Measurements from ENCODE around the gene PCDHGA1. TPM values are rescaled to one million over a fixed set of nuclear protein-coding genes. Genes with fewer than 3 reads are reported as not detected.
"Not testable (repeated sequence)": the region's sequence is repeated elsewhere in the genome, so short reads cannot be mapped to it uniquely, and the experiment has no call there.

The PCDHGA1 gene
- total RNA-seq, 1 donor from 2014 or later: under 0.01 TPM

DNA sequence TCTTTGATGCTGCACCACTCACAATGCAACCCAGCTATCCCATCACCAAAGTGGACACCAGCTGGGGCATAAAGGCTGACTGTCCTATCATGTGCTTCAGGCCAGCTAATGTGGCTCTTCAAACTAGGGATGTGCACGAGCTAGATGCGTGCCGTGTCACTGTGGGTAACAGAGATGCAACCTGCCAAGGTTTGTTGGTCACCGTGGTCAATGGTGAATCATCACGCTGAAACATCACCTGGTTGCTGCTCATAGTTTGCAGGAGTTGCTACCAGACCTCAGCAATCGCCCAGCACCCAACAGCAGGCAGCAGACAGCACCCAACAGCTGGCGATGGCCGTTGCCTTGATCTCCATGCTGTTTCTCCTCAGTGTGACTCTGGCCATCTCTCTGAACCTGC is 2.1 kb upstream of the PCDHGA1 start:
- FAIRE-seq: peak; percentile 64
- DNase-seq (ENCODE audit: low read depth): no peak
- Histone ChIP-seq H3K4me3 (ENCODE audit: low read depth, low read length) (no peak overlapping the region), H3K36me3 (ENCODE audit: control insufficient read depth, insufficient read depth, low read length) (no peaks in the 10 kb centered on the region), H3K27me3 (ENCODE audit: control insufficient read depth, insufficient read depth, low read length) (no peaks in the 10 kb centered on the region)
- TF ChIP-seq, protein P1, sequence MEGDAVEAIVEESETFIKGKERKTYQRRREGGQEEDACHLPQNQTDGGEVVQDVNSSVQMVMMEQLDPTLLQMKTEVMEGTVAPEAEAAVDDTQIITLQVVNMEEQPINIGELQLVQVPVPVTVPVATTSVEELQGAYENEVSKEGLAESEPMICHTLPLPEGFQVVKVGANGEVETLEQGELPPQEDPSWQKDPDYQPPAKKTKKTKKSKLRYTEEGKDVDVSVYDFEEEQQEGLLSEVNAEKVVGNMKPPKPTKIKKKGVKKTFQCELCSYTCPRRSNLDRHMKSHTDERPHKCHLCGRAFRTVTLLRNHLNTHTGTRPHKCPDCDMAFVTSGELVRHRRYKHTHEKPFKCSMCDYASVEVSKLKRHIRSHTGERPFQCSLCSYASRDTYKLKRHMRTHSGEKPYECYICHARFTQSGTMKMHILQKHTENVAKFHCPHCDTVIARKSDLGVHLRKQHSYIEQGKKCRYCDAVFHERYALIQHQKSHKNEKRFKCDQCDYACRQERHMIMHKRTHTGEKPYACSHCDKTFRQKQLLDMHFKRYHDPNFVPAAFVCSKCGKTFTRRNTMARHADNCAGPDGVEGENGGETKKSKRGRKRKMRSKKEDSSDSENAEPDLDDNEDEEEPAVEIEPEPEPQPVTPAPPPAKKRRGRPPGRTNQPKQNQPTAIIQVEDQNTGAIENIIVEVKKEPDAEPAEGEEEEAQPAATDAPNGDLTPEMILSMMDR (IDR thresholded peaks at IDR 0.05; ENCODE audit: insufficient read depth, low read length, severe bottlenecking): no peak

DNA sequence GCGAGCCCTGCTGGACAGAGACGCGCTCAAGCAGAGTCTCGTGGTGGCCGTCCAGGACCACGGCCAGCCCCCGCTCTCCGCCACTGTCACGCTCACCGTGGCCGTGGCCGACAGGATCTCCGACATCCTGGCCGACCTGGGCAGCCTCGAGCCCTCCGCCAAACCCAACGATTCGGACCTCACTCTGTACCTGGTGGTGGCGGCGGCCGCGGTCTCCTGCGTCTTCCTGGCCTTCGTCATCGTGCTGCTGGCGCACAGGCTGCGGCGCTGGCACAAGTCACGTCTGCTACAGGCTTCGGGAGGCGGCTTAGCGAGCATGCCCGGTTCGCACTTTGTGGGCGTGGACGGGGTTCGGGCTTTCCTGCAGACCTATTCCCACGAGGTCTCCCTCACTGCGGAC is 2.3 kb downstream of the PCDHGA1 start:
- H3K4me3 ChIP-seq (ENCODE audit: low read depth, low read length); FAIRE-seq; H3K27me3 ChIP-seq (ENCODE audit: control insufficient read depth, insufficient read depth, low read length); H3K36me3 ChIP-seq (ENCODE audit: control insufficient read depth, insufficient read depth, low read length); DNase-seq (ENCODE audit: low read depth): not testable (repeated sequence)

DNA sequence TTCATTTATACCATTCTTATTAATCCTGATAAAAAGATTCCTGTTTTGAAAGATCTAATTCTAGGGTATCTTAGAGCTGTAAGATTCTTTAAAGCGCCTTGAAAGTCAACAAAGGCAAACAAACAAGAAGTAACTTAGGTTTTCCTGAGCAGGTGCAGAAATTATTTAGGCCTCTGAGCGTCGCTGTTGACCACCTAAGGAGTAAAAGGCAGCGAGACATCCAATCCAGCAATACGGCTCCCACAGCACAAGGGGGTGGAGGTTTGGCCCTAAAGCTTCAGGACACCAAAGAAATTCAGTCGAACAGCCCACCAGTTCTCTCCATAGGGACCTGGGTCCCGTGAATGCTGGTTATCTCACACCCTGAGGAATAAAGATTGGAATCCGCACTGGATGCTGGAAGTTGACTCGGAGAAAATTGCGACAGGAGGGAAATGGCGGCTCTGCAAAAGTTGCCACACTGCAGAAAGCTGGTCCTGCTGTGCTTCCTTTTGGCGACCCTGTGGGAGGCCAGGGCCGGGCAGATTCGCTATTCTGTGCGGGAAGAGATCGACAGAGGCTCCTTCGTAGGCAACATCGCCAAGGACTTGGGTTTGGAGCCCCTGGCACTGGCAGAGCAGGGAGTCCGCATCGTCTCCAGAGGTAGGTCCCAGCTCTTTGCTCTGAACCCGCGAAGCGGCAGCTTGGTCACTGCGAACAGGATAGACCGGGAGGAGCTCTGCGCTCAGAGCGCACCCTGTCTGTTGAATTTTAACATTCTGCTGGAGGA is 8.4 kb downstream of the PCDHGA1 start, which contains the start of gene PCDHGA2:
TSS of gene PCDHGA2 (plus strand) at position 223 of the 769 bp plus-strand sequence.
- DNase-seq (ENCODE audit: low read depth): peak; percentile 38
- Histone ChIP-seq H3K4me3 (ENCODE audit: low read depth, low read length) (peak within 1 kb of the TSS; percentile 14), H3K36me3 (ENCODE audit: control insufficient read depth, insufficient read depth, low read length) (no peaks in the 10 kb centered on the region), H3K27me3 (ENCODE audit: control insufficient read depth, insufficient read depth, low read length) (no peaks in the 10 kb centered on the region)
- TF ChIP-seq, protein P1 (IDR thresholded peaks at IDR 0.05; ENCODE audit: insufficient read depth, low read length, severe bottlenecking): peak; percentile 39
- FAIRE-seq: no peak

DNA sequence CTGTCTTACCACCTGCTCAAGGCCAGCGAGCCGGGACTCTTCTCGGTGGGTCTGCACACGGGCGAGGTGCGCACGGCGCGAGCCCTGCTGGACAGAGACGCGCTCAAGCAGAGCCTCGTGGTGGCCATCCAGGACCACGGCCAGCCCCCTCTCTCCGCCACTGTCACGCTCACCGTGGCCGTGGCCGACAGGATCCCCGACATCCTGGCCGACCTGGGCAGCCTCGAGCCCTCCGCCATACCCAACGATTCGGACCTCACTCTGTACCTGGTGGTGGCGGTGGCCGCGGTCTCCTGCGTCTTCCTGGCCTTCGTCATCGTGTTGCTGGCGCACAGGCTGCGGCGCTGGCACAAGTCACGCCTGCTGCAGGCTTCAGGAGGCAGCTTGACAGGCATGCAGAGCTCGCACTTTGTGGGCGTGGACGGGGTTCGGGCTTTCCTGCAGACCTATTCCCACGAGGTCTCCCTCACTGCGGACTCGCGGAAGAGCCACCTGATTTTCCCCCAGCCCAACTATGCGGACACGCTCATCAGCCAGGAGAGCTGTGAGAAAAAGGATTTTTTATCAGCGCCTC is 10.6 kb downstream of the PCDHGA1 start:
- H3K27me3 ChIP-seq (ENCODE audit: control insufficient read depth, insufficient read depth, low read length); DNase-seq (ENCODE audit: low read depth); FAIRE-seq; H3K4me3 ChIP-seq (ENCODE audit: low read depth, low read length); H3K36me3 ChIP-seq (ENCODE audit: control insufficient read depth, insufficient read depth, low read length): not testable (repeated sequence)

DNA sequence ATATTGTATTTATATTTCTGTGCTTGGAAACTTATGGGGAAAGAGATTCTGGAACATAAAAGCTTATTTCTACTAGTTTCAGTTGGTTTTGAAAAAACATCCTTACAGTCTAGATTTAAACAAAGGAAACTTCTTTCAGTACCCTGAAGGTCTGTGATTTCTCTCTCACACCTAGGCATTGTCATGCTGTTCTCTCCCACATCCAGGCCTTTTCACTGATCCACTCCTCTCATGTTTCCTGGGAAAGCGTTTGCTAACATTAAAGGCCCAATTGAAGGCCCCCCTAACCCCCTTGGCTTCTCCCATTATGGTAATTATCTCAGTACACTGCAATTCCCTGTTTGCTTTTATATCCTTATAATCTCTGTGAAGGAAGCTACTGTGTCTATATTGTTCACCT is 12.5 kb downstream of the PCDHGA1 start:
- Histone ChIP-seq H3K4me3 (ENCODE audit: low read depth, low read length) (no peak overlapping the region), H3K27me3 (ENCODE audit: control insufficient read depth, insufficient read depth, low read length) (no peaks in the 10 kb centered on the region), H3K36me3 (ENCODE audit: control insufficient read depth, insufficient read depth, low read length) (no peaks in the 10 kb centered on the region)
- DNase-seq (ENCODE audit: low read depth) (no peak), FAIRE-seq (no peak)
- TF ChIP-seq, protein P1 (IDR thresholded peaks at IDR 0.05; ENCODE audit: insufficient read depth, low read length, severe bottlenecking): no peak

DNA sequence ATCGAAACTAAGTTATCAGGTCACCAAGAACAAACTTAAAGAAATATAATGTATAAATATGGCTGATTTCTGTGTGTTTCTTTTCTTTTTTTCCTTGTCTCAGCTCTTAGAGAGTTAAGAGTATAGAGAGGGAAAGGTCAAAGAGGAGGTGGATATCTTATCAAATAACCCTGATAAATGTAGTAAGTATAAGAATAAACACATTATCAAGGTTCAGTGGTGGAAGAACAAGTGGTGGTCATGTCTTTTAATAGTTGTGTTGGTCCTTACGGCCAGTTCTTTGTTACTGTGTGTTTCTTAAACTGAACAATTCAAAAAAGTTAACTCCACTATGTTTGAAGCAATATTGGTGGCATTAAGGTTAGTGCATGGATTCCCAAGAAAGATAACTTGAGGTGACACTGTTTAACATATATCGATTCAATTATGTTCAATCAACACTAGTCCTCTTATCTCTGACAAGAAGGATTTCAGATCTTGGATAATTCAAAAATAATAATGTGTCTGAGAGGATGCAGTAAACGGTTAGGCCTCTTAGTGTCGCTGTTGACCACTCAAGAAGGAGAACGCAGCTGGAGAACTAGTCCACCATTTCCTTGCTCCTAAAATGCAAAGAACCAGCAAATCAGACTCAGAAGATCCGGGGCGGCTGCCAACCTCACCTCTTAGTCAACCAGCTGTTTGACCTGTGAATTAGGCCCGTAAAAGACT is 13.1 kb downstream of the PCDHGA1 start, which contains the start of gene PCDHGA3:
TSS of gene PCDHGA3 (plus strand) at position 588 of the 711 bp plus-strand sequence. CDS start 205 bp downstream, outside the sequence.
- Histone ChIP-seq H3K4me3 (ENCODE audit: low read depth, low read length) (peak within 1 kb of the TSS; percentile 2), H3K36me3 (ENCODE audit: control insufficient read depth, insufficient read depth, low read length) (no peaks in the 10 kb centered on the region), H3K27me3 (ENCODE audit: control insufficient read depth, insufficient read depth, low read length) (no peaks in the 10 kb centered on the region)
- TF ChIP-seq, protein P1 (IDR thresholded peaks at IDR 0.05; ENCODE audit: insufficient read depth, low read length, severe bottlenecking): peak; percentile 30
- FAIRE-seq: no peak
- peak; percentile 29 for DNase-seq (ENCODE audit: low read depth)

All from bronchial epithelial cell (primary cell).